DND-41 (cell line): Measurements from ENCODE around the gene GSDME.

ENCODE experiments used
- CTCF ChIP-seq: IDR thresholded peaks from 2 replicates; pipeline ENCODE4 v1.5.1; 2012; ENCODE audit warnings: borderline replicate concordance, low read length, moderate library complexity, mild to moderate bottlenecking; ENCODE audit not compliant: poor library complexity, severe bottlenecking; ENCODE audit errors: extremely low read depth
- EZH2 ChIP-seq: IDR thresholded peaks from 3 replicates; pipeline ENCODE4 v1.6.1; 2012; ENCODE audit warnings: borderline replicate concordance, low read depth, mild to moderate bottlenecking, moderate library complexity, low read length, inconsistent platforms; ENCODE audit not compliant: severe bottlenecking

- TF ChIP-seq EZH2 (no peak), CTCF (no peak)
Observed at GRCh38 chr7:24742506-24743162, 14.6 kb downstream of the GSDME start.
